ENCODE data around the gene ZNF296. TPM values are rescaled to one million over a fixed set of nuclear protein-coding genes. Genes with fewer than 3 reads are reported as not detected.

Gene ZNF296
- total and polyA plus RNA-seq, 2 experiments from 2014 or later: 1.2 TPM; not detected in 1

DNA sequence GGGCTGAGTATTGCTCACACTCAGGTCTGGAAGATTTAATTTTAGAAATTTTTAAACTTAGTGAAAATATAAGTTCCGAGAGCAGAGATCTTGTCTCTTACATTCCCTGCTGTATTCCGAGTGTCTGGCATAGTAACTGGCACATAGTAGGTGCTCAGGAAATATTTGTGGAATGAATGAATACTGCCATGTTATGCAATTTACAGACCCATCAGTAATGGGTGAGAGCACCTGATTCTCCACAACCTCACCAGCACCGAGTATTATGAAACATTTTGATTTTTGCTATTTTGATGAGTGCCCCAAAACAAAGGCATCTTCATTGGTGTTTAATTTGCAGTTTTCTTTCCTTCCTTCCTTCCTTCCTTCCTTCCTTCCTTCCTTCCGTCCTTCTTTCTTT is 53.2 kb downstream of the ZNF296 start:
- TF ChIP-seq EZH2 (IDR thresholded peaks at IDR 0.05; ENCODE audit: borderline replicate concordance): no peak
- TF ChIP-seq, protein P1, sequence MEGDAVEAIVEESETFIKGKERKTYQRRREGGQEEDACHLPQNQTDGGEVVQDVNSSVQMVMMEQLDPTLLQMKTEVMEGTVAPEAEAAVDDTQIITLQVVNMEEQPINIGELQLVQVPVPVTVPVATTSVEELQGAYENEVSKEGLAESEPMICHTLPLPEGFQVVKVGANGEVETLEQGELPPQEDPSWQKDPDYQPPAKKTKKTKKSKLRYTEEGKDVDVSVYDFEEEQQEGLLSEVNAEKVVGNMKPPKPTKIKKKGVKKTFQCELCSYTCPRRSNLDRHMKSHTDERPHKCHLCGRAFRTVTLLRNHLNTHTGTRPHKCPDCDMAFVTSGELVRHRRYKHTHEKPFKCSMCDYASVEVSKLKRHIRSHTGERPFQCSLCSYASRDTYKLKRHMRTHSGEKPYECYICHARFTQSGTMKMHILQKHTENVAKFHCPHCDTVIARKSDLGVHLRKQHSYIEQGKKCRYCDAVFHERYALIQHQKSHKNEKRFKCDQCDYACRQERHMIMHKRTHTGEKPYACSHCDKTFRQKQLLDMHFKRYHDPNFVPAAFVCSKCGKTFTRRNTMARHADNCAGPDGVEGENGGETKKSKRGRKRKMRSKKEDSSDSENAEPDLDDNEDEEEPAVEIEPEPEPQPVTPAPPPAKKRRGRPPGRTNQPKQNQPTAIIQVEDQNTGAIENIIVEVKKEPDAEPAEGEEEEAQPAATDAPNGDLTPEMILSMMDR (IDR thresholded peaks at IDR 0.05; ENCODE audit: poor library complexity): no peak
- no peak for TF ChIP-seq EZH2phosphoT487 (IDR thresholded peaks at IDR 0.05; ENCODE audit: low read depth, severe bottlenecking, unreplicated experiment)
- H3K9me3 ChIP-seq (ENCODE audit: low read depth): no peaks in the 10 kb centered on the region
- H3K4me3 ChIP-seq: no peak overlapping the region
- H4K20me1 ChIP-seq (ENCODE audit: insufficient read depth, poor library complexity, severe bottlenecking): no peaks in the 10 kb centered on the region
- no peaks in the 10 kb centered on the region for H3K4me1 ChIP-seq (ENCODE audit: insufficient read depth)
- DNase-seq (ENCODE audit: low spot score): no peak
- H3K9me2 ChIP-seq (replicated peaks; ENCODE audit: insufficient read depth): no peaks in the 10 kb centered on the region
- no peak overlapping the region for H3K4me2 ChIP-seq
- H3K79me2 ChIP-seq: no peaks in the 10 kb centered on the region
- no peaks in the 10 kb centered on the region for H3K36me3 ChIP-seq (replicated peaks; ENCODE audit: insufficient read depth, low read depth)
- H3K27ac ChIP-seq: no peak overlapping the region
- no peaks in the 10 kb centered on the region for H3K27me3 ChIP-seq
- 97% methylated on average over 3 of the region's 4 CpGs for WGBS (ENCODE audit: low lambda C conversion rate, missing lambda C conversion rate)
- no peak overlapping the region for H2AFZ ChIP-seq

DNA sequence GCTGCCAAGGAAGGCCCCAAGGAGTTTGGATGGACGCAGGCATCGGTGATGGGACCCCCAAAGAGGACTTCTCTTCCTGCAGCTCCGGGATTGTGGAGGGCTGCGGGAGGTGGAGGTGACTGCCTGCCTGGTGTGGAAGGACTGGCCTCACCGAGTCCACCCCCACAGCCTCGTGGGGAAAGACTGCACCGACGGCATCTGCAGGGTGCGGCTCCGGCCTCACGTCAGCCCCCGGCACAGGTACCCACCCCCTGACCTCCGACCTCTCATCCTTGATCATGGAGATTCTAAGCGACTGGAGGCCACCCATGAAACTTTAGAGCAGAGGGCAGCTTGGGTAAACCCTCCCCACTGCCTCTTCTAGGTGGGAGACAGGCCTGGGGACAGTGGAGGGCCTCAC is 54.3 kb downstream of the ZNF296 start:
- Histone ChIP-seq H3K4me3 (no peak overlapping the region), H3K27me3 (no peaks in the 10 kb centered on the region), H3K36me3 (replicated peaks; ENCODE audit: insufficient read depth, low read depth) (no peaks in the 10 kb centered on the region), H3K9me3 (ENCODE audit: low read depth) (no peaks in the 10 kb centered on the region), H3K79me2 (no peaks in the 10 kb centered on the region), H3K4me2 (no peak overlapping the region), H4K20me1 (ENCODE audit: insufficient read depth, poor library complexity, severe bottlenecking) (no peaks in the 10 kb centered on the region), H2AFZ (no peak overlapping the region), H3K9me2 (replicated peaks; ENCODE audit: insufficient read depth) (no peaks in the 10 kb centered on the region), H3K27ac (no peak overlapping the region), H3K4me1 (ENCODE audit: insufficient read depth) (no peaks in the 10 kb centered on the region)
- TF ChIP-seq EZH2phosphoT487 (IDR thresholded peaks at IDR 0.05; ENCODE audit: low read depth, severe bottlenecking, unreplicated experiment) (no peak), EZH2 (IDR thresholded peaks at IDR 0.05; ENCODE audit: borderline replicate concordance) (no peak)
- TF ChIP-seq, protein P1 (IDR thresholded peaks at IDR 0.05; ENCODE audit: poor library complexity): no peak
- WGBS (ENCODE audit: low lambda C conversion rate, missing lambda C conversion rate): 85% methylated on average over 14 of the region's 14 CpGs
- DNase-seq (ENCODE audit: low spot score): no peak

Small RNAs within 50 kb of the gene (small RNA-seq; reads per million reads assigned to genes)
- not detected for gene RNU6-611P

Other genes starting within 250 kb of the ZNF296 start
- gene NECTIN2, start 230.2 kb downstream of the ZNF296 start, total RNA-seq: 174 and 193 TPM in 2 replicates
- 300 and 307 TPM in 2 replicates for gene NECTIN2, start 230.2 kb downstream of the ZNF296 start, polyA plus RNA-seq
- gene TOMM40, start 185.2 kb downstream of the ZNF296 start, total RNA-seq: 60.9 and 67.9 TPM in 2 replicates
- 83.1 and 83.7 TPM in 2 replicates for gene TOMM40, start 185.2 kb downstream of the ZNF296 start, polyA plus RNA-seq
- gene APOE, start 170.7 kb downstream of the ZNF296 start, total RNA-seq: 3,920 and 3,946 TPM in 2 replicates
- 3,558 and 4,019 TPM in 2 replicates for gene APOE, start 170.7 kb downstream of the ZNF296 start, polyA plus RNA-seq
- 330 and 390 TPM in 2 replicates for gene APOC1, start 161.9 kb downstream of the ZNF296 start, total RNA-seq
- 395 and 606 TPM in 2 replicates for gene APOC1, start 161.9 kb downstream of the ZNF296 start, polyA plus RNA-seq
- not detected in 2 replicates for gene APOC4, start 134.2 kb downstream of the ZNF296 start, total RNA-seq
- gene APOC4, start 134.2 kb downstream of the ZNF296 start, polyA plus RNA-seq: 1.1 TPM in 1 of 2 replicates, not detected in the other
- 435 and 454 TPM in 2 replicates for gene APOC2, start 130.4 kb downstream of the ZNF296 start, total RNA-seq
- gene APOC2, start 130.4 kb downstream of the ZNF296 start, polyA plus RNA-seq: 603 and 827 TPM in 2 replicates
- 41.0 and 49.1 TPM in 2 replicates for gene CLPTM1, start 121.1 kb downstream of the ZNF296 start, total RNA-seq
- 89.7 and 93.1 TPM in 2 replicates for gene CLPTM1, start 121.1 kb downstream of the ZNF296 start, polyA plus RNA-seq
- gene RELB, start 75.0 kb downstream of the ZNF296 start, total RNA-seq: 6.3 and 8.5 TPM in 2 replicates
- 9.1 and 13.9 TPM in 2 replicates for gene RELB, start 75.0 kb downstream of the ZNF296 start, polyA plus RNA-seq
- gene CLASRP, start 37.4 kb downstream of the ZNF296 start, total RNA-seq: 32.3 and 56.2 TPM in 2 replicates
- gene CLASRP, start 37.4 kb downstream of the ZNF296 start, polyA plus RNA-seq: 45.8 and 74.5 TPM in 2 replicates
- gene GEMIN7, start 2.8 kb upstream of the ZNF296 start, total RNA-seq: 48.8 and 50.7 TPM in 2 replicates
- gene GEMIN7, start 2.8 kb upstream of the ZNF296 start, polyA plus RNA-seq: 55.3 and 69.0 TPM in 2 replicates
- gene PPP1R37, start 16.7 kb upstream of the ZNF296 start, total RNA-seq: 28.1 and 30.8 TPM in 2 replicates
- 14.0 and 15.2 TPM in 2 replicates for gene PPP1R37, start 16.7 kb upstream of the ZNF296 start, polyA plus RNA-seq
- 0.08 and 0.27 TPM in 2 replicates for gene NKPD1, start 84.5 kb upstream of the ZNF296 start, total RNA-seq
- gene NKPD1, start 84.5 kb upstream of the ZNF296 start, polyA plus RNA-seq: 0.50 and 0.60 TPM in 2 replicates
- 24.6 and 25.7 TPM in 2 replicates for gene TRAPPC6A, start 101.8 kb upstream of the ZNF296 start, total RNA-seq
- 60.1 and 75.8 TPM in 2 replicates for gene TRAPPC6A, start 101.8 kb upstream of the ZNF296 start, polyA plus RNA-seq
- 8.4 and 12.5 TPM in 2 replicates for gene BLOC1S3, start 102.3 kb upstream of the ZNF296 start, total RNA-seq
- 15.6 and 17.1 TPM in 2 replicates for gene BLOC1S3, start 102.3 kb upstream of the ZNF296 start, polyA plus RNA-seq
- gene EXOC3L2, start 168.9 kb upstream of the ZNF296 start, total RNA-seq: 0.08 and 1.3 TPM in 2 replicates
- gene EXOC3L2, start 168.9 kb upstream of the ZNF296 start, polyA plus RNA-seq: 0.13 TPM in 1 of 2 replicates, not detected in the other
- 9.5 and 23.0 TPM in 2 replicates for gene MARK4, start 174.8 kb upstream of the ZNF296 start, total RNA-seq
- 13.5 and 14.8 TPM in 2 replicates for gene MARK4, start 174.8 kb upstream of the ZNF296 start, polyA plus RNA-seq
- 0.40 and 1.3 TPM in 2 replicates for gene CKM, start 246.4 kb upstream of the ZNF296 start, total RNA-seq
- gene CKM, start 246.4 kb upstream of the ZNF296 start, polyA plus RNA-seq: 0.39 and 1.0 TPM in 2 replicates